Kidney (tissue), 14 donors: ENCODE results near the gene DTX3. TPM values are rescaled to one million over a fixed set of nuclear protein-coding genes. Genes with fewer than 3 reads are reported as not detected.
A peak's percentile ranks its signal among the peaks of the same experiment; 100 is the strongest.

ENCODE experiments used
- DNase-seq, 5 donors: peaks; one replicate each; pipeline ENCODE4 v3.0.0-alpha.2; 2013 to 2020
- FAIRE-seq: peaks from 2 replicates; lab custom pipeline; 2012; peaks lifted over from hg19 to GRCh38; lab: Jason Lieb, UNC
- H3K27ac ChIP-seq, 2 donors: one replicate each; pipeline ENCODE4 v1.7.0; 2013; ENCODE audit warnings: low read depth in 2 of 2, low read length in 2 of 2, inconsistent platforms in 1 of 2
- H3K27me3 ChIP-seq: one replicate; pipeline ENCODE4 v1.7.1; 2013; ENCODE audit warnings: low read length, inconsistent platforms; ENCODE audit not compliant: control insufficient read depth, insufficient read depth
- H3K36me3 ChIP-seq, 3 donors: one replicate each; pipeline versions ENCODE4 v1.7.0 to v1.7.1; 2013; ENCODE audit warnings: low read length in 3 of 3, control low read depth in 1 of 3, inconsistent platforms in 1 of 3; ENCODE audit not compliant: insufficient read depth in 3 of 3, control insufficient read depth in 2 of 3
- H3K4me1 ChIP-seq, 3 donors: one replicate each; pipeline versions ENCODE4 v1.7.0 to v1.7.1; 2013; ENCODE audit warnings: low read length in 3 of 3, inconsistent platforms in 1 of 3, low read depth in 1 of 3; ENCODE audit not compliant: control insufficient read depth in 2 of 3, insufficient read depth in 2 of 3
- H3K4me3 ChIP-seq, 3 donors: one replicate each; pipeline versions ENCODE4 v1.7.0 to v1.8.1; 2013; ENCODE audit warnings: low read length in 3 of 3, control low read depth in 1 of 3, inconsistent platforms in 1 of 3
- H3K9ac ChIP-seq, 3 donors: one replicate each; pipeline versions ENCODE4 v1.7.0 to v1.7.1; 2013; ENCODE audit warnings: low read length in 3 of 3, control low read depth in 1 of 3, inconsistent platforms in 1 of 3
- H3K9me3 ChIP-seq, 3 donors: one replicate each; pipeline versions ENCODE4 v1.7.0 to v1.7.1; 2013; ENCODE audit warnings: low read length in 3 of 3, control low read depth in 1 of 3, inconsistent platforms in 1 of 3; ENCODE audit not compliant: control insufficient read depth in 2 of 3, insufficient read depth in 1 of 3
- CTCF ChIP-seq: IDR thresholded peaks from 3 replicates; pipeline ENCODE4 v1.5.1; 2012; ENCODE audit warnings: mild to moderate bottlenecking, moderate library complexity, borderline replicate concordance; ENCODE audit not compliant: insufficient read depth; ENCODE audit errors: extremely low read depth
- intact Hi-C: fragments of 100-400 bp; cut with DNase I; formaldehyde crosslinking; loops from one replicate; pipeline ENCODE4 v1.11.1; 2022
- polyA plus RNA-seq: library from polyadenylated mRNA; stranded (reverse); fragments of 350-450 nt; fragmentation: Illumina TruSeq; extraction: RNeasy Lipid Tissue Mini Kit (QIAGEN cat#74804); gene quantifications from one replicate; pipeline ENCODE4 v1.2.3, GENCODE V29; 2014; ENCODE audit warnings: low read depth, low replicate concordance; ENCODE audit not compliant: insufficient read depth
- total RNA-seq: library from RNA; stranded (reverse); fragmentation: NEBNext Ultra II Directional; extraction: Animal tissue kit (Norgen Biotek cat#: 25700); gene quantifications from one replicate; pipeline ENCODE4 v1.2.1, GENCODE V29; 2021
- donor health status: control.
- donor health status: control.
- donor health status: control.
- donor health status: control.
- donor health status: control.
- donor health status: DM: yes; HTN: yes; CAD: no.
- donor health status: Normal renal cell carcinoma (clear cell type).

Gene DTX3
- total and polyA plus RNA-seq, 2 donors from 2014 or later, result 34.5 to 41.2 TPM

GRCh38 chr12:57590479-57590863 lies 14.2 kb upstream of the DTX3 start:
- Histone ChIP-seq H3K36me3 (no peaks in the 10 kb centered on the region), H3K9me3 (no peaks in the 10 kb centered on the region), H3K9ac (peak overlapping the region in 2 of 3 donors; percentile 29 to 62), H3K27ac (peak overlapping the region; percentile 67 to 84), H3K27me3 (no peaks in the 10 kb centered on the region), H3K4me3 (peak overlapping the region; percentile 69 to 85 (median 78)), H3K4me1 (peaks cover 0 to 7% (median 0%) of the 10 kb centered on the region in 3 donors)
- FAIRE-seq, result no peak
- TF ChIP-seq CTCF, result no peak
- intact Hi-C loops, result no loop called here
- no peak for DNase-seq

- intact Hi-C loops, result no loop called here
- peak within 1 kb of the TSS; percentile 84 to 88 for H3K27ac ChIP-seq
- FAIRE-seq (no peak), DNase-seq (peak; percentile 87 to 94 (median 91))
- TF ChIP-seq CTCF, result no peak
- peaks cover 0 to 7% (median 0%) of the 10 kb centered on the region in 3 donors for H3K4me1 ChIP-seq
- peaks cover 0 to 5% (median 5%) of the 10 kb centered on the region in 3 donors for H3K36me3 ChIP-seq
- H3K27me3 ChIP-seq, result no peaks in the 10 kb centered on the region
- peak within 1 kb of the TSS; percentile 55 to 92 (median 72) for H3K9ac ChIP-seq
- H3K9me3 ChIP-seq, result no peaks in the 10 kb centered on the region
- H3K4me3 ChIP-seq, result peak within 1 kb of the TSS; percentile 69 to 89 (median 85)
These were observed 13.5 kb upstream of the DTX3 start, which contains the start of gene PIP4K2C for GRCh38 chr12:57590864-57591781. TSS of gene PIP4K2C (plus strand) at chr12:57591192. CDS start at chr12:57591290, 98 bp downstream.

- H3K27me3 ChIP-seq, result no peaks in the 10 kb centered on the region
- peak overlapping the region; percentile 69 to 89 (median 85) for H3K4me3 ChIP-seq
- intact Hi-C loops, result no loop called here
- H3K9ac ChIP-seq, result peak overlapping the region; percentile 55 to 92 (median 72)
- TF ChIP-seq CTCF, result no peak
- peaks cover 0 to 7% (median 0%) of the 10 kb centered on the region in 3 donors for H3K4me1 ChIP-seq
- DNase-seq, result no peak
- H3K9me3 ChIP-seq, result no peaks in the 10 kb centered on the region
- peak overlapping the region in 1 of 2 donors; percentile 88 for H3K27ac ChIP-seq
- FAIRE-seq, result no peak
- peaks cover 0 to 10% (median 5%) of the 10 kb centered on the region in 3 donors for H3K36me3 ChIP-seq
These were observed 12.8 kb upstream of the DTX3 start for GRCh38 chr12:57591782-57592325.
